Measurements from ENCODE around the gene CAPN5.

- TF ChIP-seq CTCF (IDR thresholded peaks at IDR 0.05; ENCODE audit: low read length) = no peak
- TF ChIP-seq EZH2 (IDR thresholded peaks at IDR 0.05; ENCODE audit: borderline replicate concordance, low read length) = no peak
Observed at GRCh38 chr11:77120571-77120970, 53.8 kb downstream of the CAPN5 start.
